ENCODE data around the gene GFRA4.

The GFRA4 gene

GRCh38 chr20:3701061-3701998, 38.1 kb upstream of the GFRA4 start:
- Histone ChIP-seq H3K27me3 (ENCODE audit: low read depth) (no peaks in the 10 kb centered on the region), H3K4me1 (no peaks in the 10 kb centered on the region), H3K36me3 (replicated peaks) (no peaks in the 10 kb centered on the region), H3K4me3 (no peak overlapping the region), H3K9me3 (no peaks in the 10 kb centered on the region; the same call in 1 of the 2 replicates)
- in situ Hi-C loops (cut with MboI; ENCODE audit: low sequenced_read_pairs) = loop anchor here (10.0 kb wide), 1 partner anchor 137 kb away; no protein-coding TSS in a partner anchor
- no peak for DNase-seq (ENCODE audit: low spot score in 2 of 2)

GRCh38 chr20:3699037-3699436, 35.8 kb upstream of the GFRA4 start:
- Histone ChIP-seq H3K36me3 (replicated peaks) (no peaks in the 10 kb centered on the region), H3K9me3 (no peaks in the 10 kb centered on the region; the same call in 1 of the 2 replicates), H3K4me3 (no peak overlapping the region), H3K4me1 (no peaks in the 10 kb centered on the region), H3K27me3 (ENCODE audit: low read depth) (no peaks in the 10 kb centered on the region)
- no peak for DNase-seq (ENCODE audit: low spot score in 2 of 2)
- in situ Hi-C loops (cut with MboI; ENCODE audit: low sequenced_read_pairs) = no loop called here

GRCh38 chr20:3698591-3699001, 35.4 kb upstream of the GFRA4 start:
- Histone ChIP-seq H3K27me3 (ENCODE audit: low read depth) (no peaks in the 10 kb centered on the region), H3K9me3 (no peaks in the 10 kb centered on the region; the same call in 1 of the 2 replicates), H3K4me1 (no peaks in the 10 kb centered on the region), H3K4me3 (no peak overlapping the region), H3K36me3 (replicated peaks) (no peaks in the 10 kb centered on the region)
- in situ Hi-C loops (cut with MboI; ENCODE audit: low sequenced_read_pairs) = no loop called here
- DNase-seq (ENCODE audit: low spot score in 2 of 2) = no peak

- no peak for DNase-seq (ENCODE audit: low spot score in 2 of 2)
- Histone ChIP-seq H3K4me1 (no peaks in the 10 kb centered on the region), H3K27me3 (ENCODE audit: low read depth) (no peaks in the 10 kb centered on the region), H3K36me3 (replicated peaks) (no peaks in the 10 kb centered on the region), H3K9me3 (no peaks in the 10 kb centered on the region; the same call in 1 of the 2 replicates), H3K4me3 (no peak overlapping the region)
- in situ Hi-C loops (cut with MboI; ENCODE audit: low sequenced_read_pairs) = no loop called here
These were observed 34.5 kb upstream of the GFRA4 start for GRCh38 chr20:3697588-3698305.

GRCh38 chr20:3696745-3697587, 33.8 kb upstream of the GFRA4 start:
- Histone ChIP-seq H3K4me3 (no peak overlapping the region), H3K9me3 (no peaks in the 10 kb centered on the region; the same call in 1 of the 2 replicates), H3K4me1 (no peaks in the 10 kb centered on the region), H3K27me3 (ENCODE audit: low read depth) (no peaks in the 10 kb centered on the region), H3K36me3 (replicated peaks) (no peaks in the 10 kb centered on the region)
- in situ Hi-C loops (cut with MboI; ENCODE audit: low sequenced_read_pairs) = no loop called here
- no peak for DNase-seq (ENCODE audit: low spot score in 2 of 2)

- Histone ChIP-seq H3K27me3 (ENCODE audit: low read depth) (no peaks in the 10 kb centered on the region), H3K4me1 (no peaks in the 10 kb centered on the region), H3K9me3 (no peaks in the 10 kb centered on the region; the same call in 1 of the 2 replicates), H3K4me3 (no peak overlapping the region), H3K36me3 (replicated peaks) (no peaks in the 10 kb centered on the region)
- in situ Hi-C loops (cut with MboI; ENCODE audit: low sequenced_read_pairs) = no loop called here
- no peak for DNase-seq (ENCODE audit: low spot score in 2 of 2)
These were observed 33.0 kb upstream of the GFRA4 start for GRCh38 chr20:3696200-3696599.

- no peaks in the 10 kb centered on the region for H3K4me1 ChIP-seq
- in situ Hi-C loops (cut with MboI; ENCODE audit: low sequenced_read_pairs) = no loop called here
- H3K36me3 ChIP-seq (replicated peaks) = no peaks in the 10 kb centered on the region
- H3K4me3 ChIP-seq = no peak overlapping the region
- no peaks in the 10 kb centered on the region; the same call in 1 of the 2 replicates for H3K9me3 ChIP-seq
- H3K27me3 ChIP-seq (ENCODE audit: low read depth) = no peaks in the 10 kb centered on the region
- no peak for DNase-seq (ENCODE audit: low spot score in 2 of 2)
These were observed 31.7 kb upstream of the GFRA4 start for GRCh38 chr20:3694864-3695263.

GRCh38 chr20:3693376-3693775, 30.2 kb upstream of the GFRA4 start:
- in situ Hi-C loops (cut with MboI; ENCODE audit: low sequenced_read_pairs) = no loop called here
- Histone ChIP-seq H3K27me3 (ENCODE audit: low read depth) (no peaks in the 10 kb centered on the region), H3K4me1 (no peaks in the 10 kb centered on the region), H3K9me3 (no peaks in the 10 kb centered on the region; the same call in 1 of the 2 replicates), H3K4me3 (no peak overlapping the region), H3K36me3 (replicated peaks) (no peaks in the 10 kb centered on the region)
- DNase-seq (ENCODE audit: low spot score in 2 of 2) = no peak

GRCh38 chr20:3692706-3693294, 29.6 kb upstream of the GFRA4 start:
- DNase-seq (ENCODE audit: low spot score in 2 of 2) = no peak
- Histone ChIP-seq H3K27me3 (ENCODE audit: low read depth) (no peaks in the 10 kb centered on the region), H3K36me3 (replicated peaks) (no peaks in the 10 kb centered on the region), H3K9me3 (no peaks in the 10 kb centered on the region; the same call in 1 of the 2 replicates), H3K4me3 (no peak overlapping the region), H3K4me1 (no peaks in the 10 kb centered on the region)
- in situ Hi-C loops (cut with MboI; ENCODE audit: low sequenced_read_pairs) = no loop called here

GRCh38 chr20:3691897-3692296, 28.7 kb upstream of the GFRA4 start:
- Histone ChIP-seq H3K9me3 (no peaks in the 10 kb centered on the region; the same call in 1 of the 2 replicates), H3K4me1 (no peaks in the 10 kb centered on the region), H3K36me3 (replicated peaks) (no peaks in the 10 kb centered on the region), H3K27me3 (ENCODE audit: low read depth) (no peaks in the 10 kb centered on the region), H3K4me3 (no peak overlapping the region)
- no peak for DNase-seq (ENCODE audit: low spot score in 2 of 2)
- in situ Hi-C loops (cut with MboI; ENCODE audit: low sequenced_read_pairs) = no loop called here

GRCh38 chr20:3691306-3691705, 28.1 kb upstream of the GFRA4 start:
- no peaks in the 10 kb centered on the region; the same call in 1 of the 2 replicates for H3K9me3 ChIP-seq
- no peaks in the 10 kb centered on the region for H3K27me3 ChIP-seq (ENCODE audit: low read depth)
- no peaks in the 10 kb centered on the region for H3K36me3 ChIP-seq (replicated peaks)
- no peak overlapping the region for H3K4me3 ChIP-seq
- in situ Hi-C loops (cut with MboI; ENCODE audit: low sequenced_read_pairs) = no loop called here
- no peak for DNase-seq (ENCODE audit: low spot score in 2 of 2)
- no peaks in the 10 kb centered on the region for H3K4me1 ChIP-seq

- no peaks in the 10 kb centered on the region for H3K4me1 ChIP-seq
- no peaks in the 10 kb centered on the region for H3K27me3 ChIP-seq (ENCODE audit: low read depth)
- H3K36me3 ChIP-seq (replicated peaks) = no peaks in the 10 kb centered on the region
- in situ Hi-C loops (cut with MboI; ENCODE audit: low sequenced_read_pairs) = no loop called here
- no peak overlapping the region for H3K4me3 ChIP-seq
- DNase-seq (ENCODE audit: low spot score in 2 of 2) = no peak
- H3K9me3 ChIP-seq = no peaks in the 10 kb centered on the region
These were observed 27.2 kb upstream of the GFRA4 start for GRCh38 chr20:3690413-3690812.

GRCh38 chr20:3689978-3690377, 26.8 kb upstream of the GFRA4 start:
- Histone ChIP-seq H3K27me3 (ENCODE audit: low read depth) (no peaks in the 10 kb centered on the region), H3K36me3 (replicated peaks) (no peaks in the 10 kb centered on the region), H3K9me3 (no peaks in the 10 kb centered on the region), H3K4me1 (peaks cover under 1% of the 10 kb centered on the region), H3K4me3 (no peak overlapping the region)
- in situ Hi-C loops (cut with MboI; ENCODE audit: low sequenced_read_pairs) = no loop called here
- no peak for DNase-seq (ENCODE audit: low spot score in 2 of 2)

All from HAP-1 (cell line).